IPS-20b (cell line): ENCODE measurements around the gene HLA-DPA1.
"Not testable (repeated sequence)": the region's sequence is repeated elsewhere in the genome, so short reads cannot be mapped to it uniquely, and the experiment has no call there.

Experiments used
- H3K27ac ChIP-seq: one replicate; pipeline ENCODE4 v1.5.1; 2013; ENCODE audit warnings: low read length
- H3K27me3 ChIP-seq: 2 replicates; pipeline ENCODE4 v1.6.1; 2013; ENCODE audit warnings: mild to moderate bottlenecking, low read length, inconsistent platforms; ENCODE audit not compliant: insufficient read depth
- H3K36me3 ChIP-seq: 2 replicates; pipeline ENCODE4 v1.6.1; 2013; ENCODE audit warnings: low read depth, mild to moderate bottlenecking, inconsistent platforms, low read length, moderate library complexity; ENCODE audit not compliant: insufficient read depth
- H3K4me1 ChIP-seq: 2 replicates; pipeline ENCODE4 v1.6.1; 2013; ENCODE audit warnings: mild to moderate bottlenecking, control low read depth, inconsistent platforms, low read length, moderate library complexity; ENCODE audit not compliant: insufficient read depth
- H3K4me3 ChIP-seq: 2 replicates; pipeline ENCODE4 v1.5.1; 2013; ENCODE audit warnings: mild to moderate bottlenecking, low read length, inconsistent platforms
- H3K9ac ChIP-seq: 2 replicates; pipeline ENCODE4 v1.6.1; 2013; ENCODE audit warnings: low read depth, mild to moderate bottlenecking, inconsistent platforms, low read length, moderate library complexity
- H3K9me3 ChIP-seq: 2 replicates; pipeline ENCODE4 v1.6.1; 2013; ENCODE audit warnings: mild to moderate bottlenecking, low read depth, low read length, inconsistent platforms; ENCODE audit not compliant: insufficient read depth

The HLA-DPA1 gene

GRCh38 chr6:33107641-33108040, 34.2 kb upstream of the HLA-DPA1 start:
- peaks cover 27% of the 10 kb centered on the region; the same call in 1 of the 2 replicates for H3K27me3 ChIP-seq
- peaks cover 2% of the 10 kb centered on the region; the same call in 1 of the 2 replicates for H3K9me3 ChIP-seq
- no peaks in the 10 kb centered on the region for H3K36me3 ChIP-seq
- H3K4me1 ChIP-seq, result no peaks in the 10 kb centered on the region
- H3K4me3 ChIP-seq, result no peak overlapping the region
- H3K9ac ChIP-seq, result no peak overlapping the region
- no peak overlapping the region for H3K27ac ChIP-seq

- H3K9ac ChIP-seq, result no peak overlapping the region
- H3K27me3 ChIP-seq, result peaks cover 27% of the 10 kb centered on the region; the same call in 1 of the 2 replicates
Measured at GRCh38 chr6:33105916-33106871, 32.7 kb upstream of the HLA-DPA1 start.

GRCh38 chr6:33105386-33105785, 31.9 kb upstream of the HLA-DPA1 start:
- Histone ChIP-seq H3K4me3 (no peak overlapping the region), H3K27ac (no peak overlapping the region), H3K36me3 (no peaks in the 10 kb centered on the region), H3K4me1 (no peaks in the 10 kb centered on the region), H3K9me3 (peaks cover 18% of the 10 kb centered on the region), H3K27me3 (peaks cover 27% of the 10 kb centered on the region; the same call in 1 of the 2 replicates), H3K9ac (no peak overlapping the region)

More at GRCh38 chr6:33105916-33106871, 32.7 kb upstream of the HLA-DPA1 start:
- H3K36me3 ChIP-seq, result no peaks in the 10 kb centered on the region
- no peak overlapping the region for H3K4me3 ChIP-seq
- H3K27ac ChIP-seq, result no peak overlapping the region
- no peaks in the 10 kb centered on the region for H3K4me1 ChIP-seq
- peaks cover 14% of the 10 kb centered on the region for H3K9me3 ChIP-seq

GRCh38 chr6:33104887-33105286, 31.4 kb upstream of the HLA-DPA1 start:
- peaks cover 23% of the 10 kb centered on the region for H3K9me3 ChIP-seq
- no peak overlapping the region for H3K27ac ChIP-seq
- peaks cover 22% of the 10 kb centered on the region; the same call in 1 of the 2 replicates for H3K27me3 ChIP-seq
- no peak overlapping the region for H3K9ac ChIP-seq
- no peak overlapping the region for H3K4me3 ChIP-seq
- H3K36me3 ChIP-seq, result no peaks in the 10 kb centered on the region
- H3K4me1 ChIP-seq, result no peaks in the 10 kb centered on the region

GRCh38 chr6:33103776-33104175, 30.3 kb upstream of the HLA-DPA1 start:
- Histone ChIP-seq H3K4me1 (no peaks in the 10 kb centered on the region), H3K27ac (no peak overlapping the region), H3K36me3 (no peaks in the 10 kb centered on the region), H3K27me3 (peaks cover 14% of the 10 kb centered on the region; the same call in 1 of the 2 replicates), H3K9me3 (peaks cover 33% of the 10 kb centered on the region), H3K9ac (no peak overlapping the region), H3K4me3 (no peak overlapping the region)

- not testable (repeated sequence) for H3K9ac ChIP-seq, H3K4me3 ChIP-seq, H3K27me3 ChIP-seq, H3K36me3 ChIP-seq, H3K4me1 ChIP-seq, H3K27ac ChIP-seq
- H3K9me3 ChIP-seq, result peaks cover 33% of the 10 kb centered on the region
Measured at GRCh38 chr6:33101121-33101737, 27.8 kb upstream of the HLA-DPA1 start.

- H3K4me3 ChIP-seq, result no peak overlapping the region
- no peaks in the 10 kb centered on the region for H3K4me1 ChIP-seq
- peaks cover 17% of the 10 kb centered on the region for H3K27me3 ChIP-seq
- H3K9ac ChIP-seq, result no peak overlapping the region
- H3K27ac ChIP-seq, result no peak overlapping the region
- peaks cover 15% of the 10 kb centered on the region for H3K9me3 ChIP-seq
- no peaks in the 10 kb centered on the region for H3K36me3 ChIP-seq
Measured at GRCh38 chr6:33095681-33096080, 22.2 kb upstream of the HLA-DPA1 start.

- Histone ChIP-seq H3K36me3 (no peaks in the 10 kb centered on the region), H3K27me3 (peaks cover 17% of the 10 kb centered on the region), H3K4me3 (no peak overlapping the region), H3K9me3 (no peaks in the 10 kb centered on the region), H3K4me1 (no peaks in the 10 kb centered on the region), H3K9ac (no peak overlapping the region), H3K27ac (no peak overlapping the region)
Measured at GRCh38 chr6:33093855-33094254, 20.4 kb upstream of the HLA-DPA1 start.

GRCh38 chr6:33092385-33092784, 18.9 kb upstream of the HLA-DPA1 start:
- Histone ChIP-seq H3K9me3 (no peaks in the 10 kb centered on the region), H3K4me1 (no peaks in the 10 kb centered on the region), H3K9ac (no peak overlapping the region), H3K27ac (no peak overlapping the region), H3K4me3 (no peak overlapping the region), H3K27me3 (peaks cover 17% of the 10 kb centered on the region), H3K36me3 (peaks cover 11% of the 10 kb centered on the region)

- Histone ChIP-seq H3K9ac (no peak overlapping the region), H3K4me1 (no peaks in the 10 kb centered on the region), H3K27me3 (peaks cover 17% of the 10 kb centered on the region), H3K27ac (no peak overlapping the region), H3K9me3 (no peaks in the 10 kb centered on the region), H3K36me3 (peaks cover 15% of the 10 kb centered on the region), H3K4me3 (no peak overlapping the region)
Measured at GRCh38 chr6:33091957-33092356, 18.5 kb upstream of the HLA-DPA1 start.

GRCh38 chr6:33088931-33089620, 15.6 kb upstream of the HLA-DPA1 start:
- peaks cover 10% of the 10 kb centered on the region for H3K27me3 ChIP-seq
- H3K9ac ChIP-seq, result no peak overlapping the region
- no peaks in the 10 kb centered on the region for H3K4me1 ChIP-seq

More at GRCh38 chr6:33088931-33089620, 15.6 kb upstream of the HLA-DPA1 start:
- H3K27ac ChIP-seq, result no peak overlapping the region
- H3K36me3 ChIP-seq, result peaks cover 44% of the 10 kb centered on the region
- H3K4me3 ChIP-seq, result no peak overlapping the region
- H3K9me3 ChIP-seq, result no peaks in the 10 kb centered on the region
